ENCODE measurements around the gene KIRREL3. TPM values are rescaled to one million over a fixed set of nuclear protein-coding genes. Genes with fewer than 3 reads are reported as not detected.

KIRREL3 gene
- total and polyA plus RNA-seq, 9 of the 15 experiments (the other 6 are each of a cell fraction or from before 2014, with no cell fraction given), result 0.04 to 0.10 TPM; not detected in 7

DNA sequence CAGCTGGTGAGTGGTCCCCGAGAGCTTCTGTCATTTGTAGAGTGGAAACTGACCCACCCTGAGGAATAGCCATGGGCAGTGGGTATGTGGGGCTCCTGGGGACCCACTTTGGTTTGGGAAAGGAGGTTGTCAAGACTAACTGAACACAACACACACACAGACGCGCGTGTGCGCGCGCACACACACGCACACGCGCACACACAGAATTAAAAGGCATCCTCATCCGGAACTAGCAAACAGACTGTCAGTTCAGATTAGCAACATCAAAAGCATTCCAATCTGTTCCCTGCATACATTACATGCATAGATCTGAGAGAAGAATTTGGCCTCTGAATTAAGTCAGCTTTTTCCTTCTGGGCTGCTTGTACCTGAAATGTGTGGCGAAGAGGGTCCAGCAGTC lies 360.4 kb downstream of the KIRREL3 start:
- Histone ChIP-seq H3K9me1 (ENCODE audit: control insufficient read depth, insufficient read depth, low read length) (no peaks in the 10 kb centered on the region), H3K4me2 (ENCODE audit: insufficient read depth, low read length) (no peak overlapping the region), H3K36me3 (ENCODE audit: control insufficient read depth, insufficient read depth, low read length) (no peaks in the 10 kb centered on the region), H2AFZ (ENCODE audit: low read depth, low read length) (no peak overlapping the region), H3K9me3 (replicated peaks; ENCODE audit: control insufficient read depth, insufficient read depth, low read depth, low read length) (no peaks in the 10 kb centered on the region), H3K27me3 (ENCODE audit: control insufficient read depth in 2 of 2, insufficient read depth in 2 of 2, low read length in 2 of 2) (no peaks in the 10 kb centered on the region; a peak in 1 of 5 replicates), H3K9ac (ENCODE audit: insufficient read depth in 1 of 2, low read depth in 2 of 2, low read length in 2 of 2) (no peak overlapping the region), H4K20me1 (replicated peaks; ENCODE audit: control insufficient read depth, insufficient read depth, low read length) (no peaks in the 10 kb centered on the region), H3K4me3 (no peak overlapping the region), H3K27ac (ENCODE audit: extremely low read depth, low read depth, low read length) (no peak overlapping the region), H3K4me1 (replicated peaks in 1 of 2; ENCODE audit: control insufficient read depth in 2 of 2, insufficient read depth in 2 of 2, low read length in 2 of 2) (no peaks in the 10 kb centered on the region), H3K79me2 (ENCODE audit: control insufficient read depth, insufficient read depth, low read length) (no peaks in the 10 kb centered on the region)
- POLR2A ChIA-PET, result interaction anchor here (1.0 kb wide), 1 partner anchor 209 kb away, joined by 3 read pairs; no protein-coding TSS in a partner anchor
- DNase-seq (ENCODE audit: extremely low read depth in 1 of 4, low spot score in 3 of 4) (no peak), ATAC-seq (no peak), FAIRE-seq (no peak)
- BruUV-seq (replicated peaks), result no TSS peak
- intact Hi-C loops (cut with micrococcal nuclease), result no loop called here
- in situ Hi-C loops (cut with MboI), result no loop called here
- CTCF ChIA-PET (ENCODE audit: low intra/inter-chr PET ratio), result no interaction called here
- 15% methylated on average over 12 of the region's 12 CpGs for WGBS (ENCODE audit: insufficient coverage, low coverage, missing lambda C conversion rate)
- no peak for TF ChIP-seq POLR2A (conservative IDR thresholded peaks at IDR 0.05)
- TF ChIP-seq GATAD2A (IDR thresholded peaks at IDR 0.05), result no peak
- TF ChIP-seq ZBTB26 (CRISPR knock-in tag; IDR thresholded peaks at IDR 0.05), result no peak
- no peak for TF ChIP-seq FUS (optimal IDR thresholded peaks at IDR 0.05; ENCODE audit: low read depth, low read length)
- no peak for TF ChIP-seq MTF1 (CRISPR knock-in tag; IDR thresholded peaks at IDR 0.05; ENCODE audit: borderline replicate concordance)
- TF ChIP-seq, protein P1, sequence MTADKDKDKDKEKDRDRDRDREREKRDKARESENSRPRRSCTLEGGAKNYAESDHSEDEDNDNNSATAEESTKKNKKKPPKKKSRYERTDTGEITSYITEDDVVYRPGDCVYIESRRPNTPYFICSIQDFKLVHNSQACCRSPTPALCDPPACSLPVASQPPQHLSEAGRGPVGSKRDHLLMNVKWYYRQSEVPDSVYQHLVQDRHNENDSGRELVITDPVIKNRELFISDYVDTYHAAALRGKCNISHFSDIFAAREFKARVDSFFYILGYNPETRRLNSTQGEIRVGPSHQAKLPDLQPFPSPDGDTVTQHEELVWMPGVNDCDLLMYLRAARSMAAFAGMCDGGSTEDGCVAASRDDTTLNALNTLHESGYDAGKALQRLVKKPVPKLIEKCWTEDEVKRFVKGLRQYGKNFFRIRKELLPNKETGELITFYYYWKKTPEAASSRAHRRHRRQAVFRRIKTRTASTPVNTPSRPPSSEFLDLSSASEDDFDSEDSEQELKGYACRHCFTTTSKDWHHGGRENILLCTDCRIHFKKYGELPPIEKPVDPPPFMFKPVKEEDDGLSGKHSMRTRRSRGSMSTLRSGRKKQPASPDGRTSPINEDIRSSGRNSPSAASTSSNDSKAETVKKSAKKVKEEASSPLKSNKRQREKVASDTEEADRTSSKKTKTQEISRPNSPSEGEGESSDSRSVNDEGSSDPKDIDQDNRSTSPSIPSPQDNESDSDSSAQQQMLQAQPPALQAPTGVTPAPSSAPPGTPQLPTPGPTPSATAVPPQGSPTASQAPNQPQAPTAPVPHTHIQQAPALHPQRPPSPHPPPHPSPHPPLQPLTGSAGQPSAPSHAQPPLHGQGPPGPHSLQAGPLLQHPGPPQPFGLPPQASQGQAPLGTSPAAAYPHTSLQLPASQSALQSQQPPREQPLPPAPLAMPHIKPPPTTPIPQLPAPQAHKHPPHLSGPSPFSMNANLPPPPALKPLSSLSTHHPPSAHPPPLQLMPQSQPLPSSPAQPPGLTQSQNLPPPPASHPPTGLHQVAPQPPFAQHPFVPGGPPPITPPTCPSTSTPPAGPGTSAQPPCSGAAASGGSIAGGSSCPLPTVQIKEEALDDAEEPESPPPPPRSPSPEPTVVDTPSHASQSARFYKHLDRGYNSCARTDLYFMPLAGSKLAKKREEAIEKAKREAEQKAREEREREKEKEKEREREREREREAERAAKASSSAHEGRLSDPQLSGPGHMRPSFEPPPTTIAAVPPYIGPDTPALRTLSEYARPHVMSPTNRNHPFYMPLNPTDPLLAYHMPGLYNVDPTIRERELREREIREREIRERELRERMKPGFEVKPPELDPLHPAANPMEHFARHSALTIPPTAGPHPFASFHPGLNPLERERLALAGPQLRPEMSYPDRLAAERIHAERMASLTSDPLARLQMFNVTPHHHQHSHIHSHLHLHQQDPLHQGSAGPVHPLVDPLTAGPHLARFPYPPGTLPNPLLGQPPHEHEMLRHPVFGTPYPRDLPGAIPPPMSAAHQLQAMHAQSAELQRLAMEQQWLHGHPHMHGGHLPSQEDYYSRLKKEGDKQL (CRISPR knock-in tag; IDR thresholded peaks at IDR 0.05; ENCODE audit: borderline replicate concordance), result no peak
- TF ChIP-seq XRCC5 (IDR thresholded peaks at IDR 0.05; ENCODE audit: low read depth, low read length), result no peak
- TF ChIP-seq GABPB1 (CRISPR knock-in tag; IDR thresholded peaks at IDR 0.05), result no peak
- no peak for TF ChIP-seq TCF7 (IDR thresholded peaks at IDR 0.05; ENCODE audit: borderline replicate concordance)
- TF ChIP-seq, protein P2, sequence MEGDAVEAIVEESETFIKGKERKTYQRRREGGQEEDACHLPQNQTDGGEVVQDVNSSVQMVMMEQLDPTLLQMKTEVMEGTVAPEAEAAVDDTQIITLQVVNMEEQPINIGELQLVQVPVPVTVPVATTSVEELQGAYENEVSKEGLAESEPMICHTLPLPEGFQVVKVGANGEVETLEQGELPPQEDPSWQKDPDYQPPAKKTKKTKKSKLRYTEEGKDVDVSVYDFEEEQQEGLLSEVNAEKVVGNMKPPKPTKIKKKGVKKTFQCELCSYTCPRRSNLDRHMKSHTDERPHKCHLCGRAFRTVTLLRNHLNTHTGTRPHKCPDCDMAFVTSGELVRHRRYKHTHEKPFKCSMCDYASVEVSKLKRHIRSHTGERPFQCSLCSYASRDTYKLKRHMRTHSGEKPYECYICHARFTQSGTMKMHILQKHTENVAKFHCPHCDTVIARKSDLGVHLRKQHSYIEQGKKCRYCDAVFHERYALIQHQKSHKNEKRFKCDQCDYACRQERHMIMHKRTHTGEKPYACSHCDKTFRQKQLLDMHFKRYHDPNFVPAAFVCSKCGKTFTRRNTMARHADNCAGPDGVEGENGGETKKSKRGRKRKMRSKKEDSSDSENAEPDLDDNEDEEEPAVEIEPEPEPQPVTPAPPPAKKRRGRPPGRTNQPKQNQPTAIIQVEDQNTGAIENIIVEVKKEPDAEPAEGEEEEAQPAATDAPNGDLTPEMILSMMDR (IDR thresholded peaks at IDR 0.05 in 2 of 3, conservative IDR thresholded peaks at IDR 0.05 in 1 of 3; ENCODE audit: insufficient read depth in 2 of 3, low read depth in 1 of 3, low read length in 3 of 3), result no peak
- no peak for TF ChIP-seq ZNF23 (CRISPR knock-in tag; IDR thresholded peaks at IDR 0.05)
- TF ChIP-seq SIX5 (IDR thresholded peaks at IDR 0.05; ENCODE audit: borderline replicate concordance in 1 of 2, insufficient read depth in 1 of 2, low read depth in 1 of 2, low read length in 2 of 2), result no peak
- no peak for TF ChIP-seq CHCHD3 (CRISPR knock-in tag; IDR thresholded peaks at IDR 0.05)
- TF ChIP-seq SMC3 (conservative IDR thresholded peaks at IDR 0.05; ENCODE audit: insufficient read depth, low read depth, low read length), result no peak
- TF ChIP-seq GABPA (tag; conservative IDR thresholded peaks at IDR 0.05; ENCODE audit: low read depth), result no peak
- TF ChIP-seq ZNF133 (CRISPR knock-in tag; IDR thresholded peaks at IDR 0.05), result no peak

Measured in K562 (cell line).